Muscle layer of colon (tissue), 2 donors: ENCODE results near the gene LYRM9.
"Not testable (repeated sequence)": the region's sequence is repeated elsewhere in the genome, so short reads cannot be mapped to it uniquely, and the experiment has no call there.

Source experiments
- H3K27ac ChIP-seq: one replicate; pipeline ENCODE4 v1.7.0; 2013; ENCODE audit warnings: low read depth, mild to moderate bottlenecking, low read length, moderate library complexity
- H3K27me3 ChIP-seq, 2 donors: one replicate each; pipeline ENCODE4 v1.7.0; 2013; ENCODE audit warnings: low read length in 2 of 2, mild to moderate bottlenecking in 2 of 2; ENCODE audit not compliant: insufficient read depth in 2 of 2, control insufficient read depth in 1 of 2
- H3K36me3 ChIP-seq: one replicate; pipeline ENCODE4 v1.7.0; 2013; ENCODE audit warnings: mild to moderate bottlenecking, low read length; ENCODE audit not compliant: insufficient read depth
- H3K4me1 ChIP-seq: one replicate; pipeline ENCODE4 v1.7.0; 2013; ENCODE audit warnings: mild to moderate bottlenecking, low read length; ENCODE audit not compliant: insufficient read depth
- H3K4me3 ChIP-seq, 2 donors: one replicate each; pipeline ENCODE4 v1.7.0; 2013; ENCODE audit warnings: low read length in 2 of 2, low read depth in 1 of 2, mild to moderate bottlenecking in 1 of 2, moderate library complexity in 1 of 2
- H3K9ac ChIP-seq: one replicate; pipeline ENCODE4 v1.7.0; 2013; ENCODE audit warnings: low read length
- H3K9me3 ChIP-seq: one replicate; pipeline ENCODE4 v1.7.0; 2013; ENCODE audit warnings: mild to moderate bottlenecking, low read length
- donor health status: abdominal sarcoma.
- donor health status: Adenocarcinoma of cecum.

The LYRM9 gene

DNA sequence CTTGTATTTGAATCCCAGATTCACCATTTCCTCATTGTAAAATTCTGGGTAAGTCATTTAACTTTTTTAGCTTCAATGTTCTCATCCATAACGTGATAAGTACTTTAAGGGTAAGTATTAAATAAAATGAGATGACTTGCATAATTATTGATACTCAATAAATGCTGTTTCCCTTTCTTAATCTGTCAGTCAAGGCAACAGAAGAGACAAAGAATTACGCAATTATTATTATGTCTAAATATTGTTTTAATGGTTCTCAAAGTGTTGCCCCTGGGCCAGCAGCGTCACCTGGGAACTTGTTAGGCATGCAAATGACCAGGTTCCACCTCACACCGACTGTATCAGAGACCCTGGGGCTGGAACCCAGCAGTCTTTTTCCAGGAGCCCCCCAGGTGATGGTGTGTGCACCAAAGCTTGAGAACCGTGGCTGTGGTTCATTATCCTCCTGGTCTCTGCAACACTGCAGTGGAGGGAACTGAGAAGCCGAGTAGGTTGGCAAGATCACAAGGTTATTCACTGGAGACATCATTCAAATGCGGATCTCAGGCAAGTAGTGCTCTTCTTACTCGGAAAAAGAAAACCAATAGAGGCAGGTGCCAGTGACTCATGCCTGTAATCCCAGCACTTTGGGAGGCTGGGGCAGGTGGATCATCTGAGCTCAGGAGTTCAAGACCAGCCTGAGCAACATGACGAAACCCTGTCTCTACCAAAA, 43.5 kb downstream of the LYRM9 start:
- H3K27me3 ChIP-seq = no peaks in the 10 kb centered on the region
- no peaks in the 10 kb centered on the region for H3K36me3 ChIP-seq
- H3K4me3 ChIP-seq = no peak overlapping the region
- H3K9ac ChIP-seq = no peak overlapping the region
- no peaks in the 10 kb centered on the region for H3K9me3 ChIP-seq
- H3K27ac ChIP-seq = no peak overlapping the region
- H3K4me1 ChIP-seq = no peaks in the 10 kb centered on the region

DNA sequence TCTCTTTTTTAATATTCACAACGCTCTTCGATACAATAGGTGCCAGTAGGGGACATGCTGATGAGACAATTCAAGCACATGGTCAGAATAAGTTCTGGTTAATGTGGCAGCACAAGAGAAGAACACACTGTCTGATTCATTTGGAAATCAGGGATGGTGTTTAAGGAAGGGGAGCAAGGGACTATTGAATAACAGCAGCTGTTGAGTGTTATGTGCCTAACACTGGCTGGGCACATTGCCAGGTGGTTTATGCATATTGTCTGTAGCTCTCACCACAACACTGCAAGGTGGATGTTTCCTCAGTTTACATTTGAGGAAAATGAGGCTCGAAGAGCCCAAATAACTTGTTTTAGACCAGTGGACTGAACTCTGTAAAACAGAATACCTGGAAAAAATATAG, 44.2 kb downstream of the LYRM9 start:
- no peak overlapping the region for H3K9ac ChIP-seq
- H3K27me3 ChIP-seq = no peaks in the 10 kb centered on the region
- H3K36me3 ChIP-seq = no peaks in the 10 kb centered on the region
- no peak overlapping the region for H3K4me3 ChIP-seq
- no peaks in the 10 kb centered on the region for H3K4me1 ChIP-seq
- no peaks in the 10 kb centered on the region for H3K9me3 ChIP-seq
- H3K27ac ChIP-seq = no peak overlapping the region

DNA sequence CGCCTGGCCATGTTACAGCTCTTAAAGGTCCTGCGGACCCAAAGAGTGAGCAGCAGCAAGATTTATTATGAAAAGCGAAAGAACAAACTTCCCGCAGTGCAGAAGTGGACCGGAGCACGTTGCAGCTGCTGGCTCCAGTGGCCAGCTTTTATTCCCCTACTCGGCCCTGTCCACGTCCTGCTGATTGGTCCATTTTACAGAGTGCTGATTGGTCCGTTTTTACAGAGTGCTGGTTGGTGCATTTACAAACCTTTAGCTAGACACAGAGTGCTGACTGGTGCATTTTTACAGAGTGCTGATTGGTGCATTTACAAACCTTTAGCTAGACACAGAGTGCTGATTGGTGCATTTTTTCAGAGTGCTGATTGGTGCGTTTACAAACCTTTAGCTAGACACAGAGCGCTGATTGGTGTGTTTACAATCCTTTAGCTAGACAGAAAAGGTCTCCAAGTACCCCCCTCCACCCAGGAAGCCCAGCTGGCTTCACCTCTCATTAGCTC, 46.3 kb downstream of the LYRM9 start:
- not testable (repeated sequence) for H3K4me3 ChIP-seq, H3K36me3 ChIP-seq, H3K9ac ChIP-seq, H3K9me3 ChIP-seq, H3K27me3 ChIP-seq, H3K4me1 ChIP-seq, H3K27ac ChIP-seq

GRCh38 chr17:27846042-27846655, 47.0 kb downstream of the LYRM9 start:
- H3K4me3 ChIP-seq = no peak overlapping the region
- H3K27ac ChIP-seq = no peak overlapping the region

DNA sequence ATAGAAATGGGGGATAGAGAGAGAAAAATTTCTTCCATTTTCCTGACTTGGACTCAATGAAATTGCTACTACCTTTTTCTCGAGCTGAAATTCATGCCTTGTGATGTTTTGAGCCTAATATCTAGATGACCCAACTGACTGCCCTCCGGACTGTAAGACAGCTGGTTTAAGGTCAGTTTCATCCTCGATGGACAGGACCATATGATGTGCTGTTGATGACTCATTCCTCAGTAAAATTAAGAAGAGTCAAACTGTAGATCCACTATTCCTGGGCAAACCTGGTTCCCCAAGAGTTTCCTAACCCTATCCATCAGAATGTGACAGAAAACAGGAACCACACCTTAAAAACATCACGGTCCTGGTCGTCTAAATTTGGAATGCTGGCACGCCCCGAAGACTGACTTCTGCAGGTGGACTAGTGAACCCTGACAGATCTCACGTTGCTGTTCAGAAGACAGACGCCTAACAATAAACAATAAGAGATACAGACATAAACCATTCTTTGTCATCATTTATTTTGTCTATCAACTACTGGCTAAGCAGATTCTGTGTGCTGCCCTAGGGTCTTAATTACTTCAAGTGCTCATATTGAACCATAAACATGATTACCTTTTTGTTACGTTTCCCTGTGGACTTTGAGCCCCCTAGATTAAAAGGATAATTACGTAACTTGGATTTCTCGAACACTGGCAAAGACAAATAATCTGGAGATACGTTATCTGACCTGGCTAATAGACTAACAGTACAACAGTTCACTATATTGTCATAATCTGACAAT, 47.7 kb downstream of the LYRM9 start:
- no peaks in the 10 kb centered on the region for H3K9me3 ChIP-seq
- H3K9ac ChIP-seq = no peak overlapping the region
- H3K27ac ChIP-seq = no peak overlapping the region
- no peaks in the 10 kb centered on the region for H3K36me3 ChIP-seq
- H3K27me3 ChIP-seq = no peaks in the 10 kb centered on the region
- H3K4me1 ChIP-seq = no peaks in the 10 kb centered on the region
- H3K4me3 ChIP-seq = no peak overlapping the region

More at GRCh38 chr17:27846042-27846655, 47.0 kb downstream of the LYRM9 start:
- no peak overlapping the region for H3K9ac ChIP-seq
- no peaks in the 10 kb centered on the region for H3K9me3 ChIP-seq
- H3K36me3 ChIP-seq = no peaks in the 10 kb centered on the region
- no peaks in the 10 kb centered on the region for H3K27me3 ChIP-seq
- H3K4me1 ChIP-seq = no peaks in the 10 kb centered on the region

- no peaks in the 10 kb centered on the region for H3K9me3 ChIP-seq
- no peaks in the 10 kb centered on the region for H3K36me3 ChIP-seq
- H3K27ac ChIP-seq = no peak overlapping the region
- H3K4me3 ChIP-seq = no peak overlapping the region
- no peak overlapping the region for H3K9ac ChIP-seq
- no peaks in the 10 kb centered on the region for H3K4me1 ChIP-seq
- no peaks in the 10 kb centered on the region for H3K27me3 ChIP-seq
These were observed 52.5 kb downstream of the LYRM9 start for GRCh38 chr17:27840688-27841087.

DNA sequence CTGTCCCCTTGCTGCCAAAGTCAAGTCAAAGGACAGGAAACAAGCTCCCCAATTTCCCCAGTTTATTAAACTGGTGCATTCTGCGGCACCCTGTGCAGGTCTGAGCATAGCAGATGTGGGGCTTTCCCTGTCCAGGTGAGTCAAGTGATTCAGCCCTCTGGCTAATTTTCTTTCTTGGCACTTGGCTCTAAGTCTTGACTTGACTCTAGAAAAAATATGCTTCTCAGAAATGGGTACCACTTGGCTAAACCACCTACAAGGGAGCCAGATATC, 52.8 kb downstream of the LYRM9 start:
- not testable (repeated sequence) for H3K9me3 ChIP-seq, H3K27me3 ChIP-seq, H3K4me3 ChIP-seq, H3K36me3 ChIP-seq, H3K27ac ChIP-seq, H3K4me1 ChIP-seq, H3K9ac ChIP-seq

GRCh38 chr17:27839571-27840405, 53.4 kb downstream of the LYRM9 start:
- H3K36me3 ChIP-seq, H3K4me1 ChIP-seq, H3K9ac ChIP-seq, H3K27me3 ChIP-seq, H3K4me3 ChIP-seq, H3K27ac ChIP-seq, H3K9me3 ChIP-seq: not testable (repeated sequence)

DNA sequence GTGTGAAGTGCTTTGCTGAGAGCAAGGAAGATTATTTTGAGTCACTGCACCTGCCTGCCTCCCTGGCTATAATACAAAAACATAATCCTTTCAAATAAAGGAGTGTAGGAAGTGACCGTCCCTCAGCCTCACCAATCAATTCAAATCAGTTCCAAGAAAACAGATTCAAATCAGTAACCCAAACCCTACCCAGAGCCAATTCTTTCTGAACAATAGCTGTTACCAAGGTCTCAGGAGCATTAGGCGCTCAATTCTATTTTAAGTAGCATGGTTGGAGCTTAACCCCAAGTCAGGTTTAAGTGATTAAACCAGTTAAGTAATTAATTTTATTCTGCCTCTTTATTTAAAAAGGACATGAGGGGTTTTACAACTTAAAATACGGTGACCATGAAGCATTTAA, 54.6 kb downstream of the LYRM9 start:
- not testable (repeated sequence) for H3K27me3 ChIP-seq, H3K27ac ChIP-seq, H3K36me3 ChIP-seq, H3K4me1 ChIP-seq, H3K4me3 ChIP-seq, H3K9ac ChIP-seq, H3K9me3 ChIP-seq

GRCh38 chr17:27837769-27838168, 55.4 kb downstream of the LYRM9 start:
- H3K9ac ChIP-seq, H3K36me3 ChIP-seq, H3K4me3 ChIP-seq, H3K4me1 ChIP-seq, H3K27ac ChIP-seq, H3K27me3 ChIP-seq, H3K9me3 ChIP-seq: not testable (repeated sequence)

DNA sequence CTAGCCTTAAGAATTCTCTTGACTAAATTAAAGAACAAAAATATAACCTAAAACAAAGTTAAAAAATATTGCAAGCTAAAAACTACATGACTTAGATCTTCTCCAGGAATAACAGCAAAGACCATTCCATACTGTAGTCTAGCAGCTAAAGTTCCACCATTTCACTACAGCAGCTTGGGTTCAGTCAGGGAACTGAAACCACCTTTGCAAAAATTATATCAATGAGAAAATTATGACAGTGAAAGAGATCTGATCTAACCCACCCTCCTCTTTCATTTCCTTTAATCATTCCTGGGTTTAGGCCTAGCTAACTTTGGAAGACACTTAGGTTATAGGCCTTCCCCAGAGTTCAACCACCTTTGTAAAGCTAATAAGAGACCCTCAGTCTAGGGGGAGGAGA, 56.5 kb downstream of the LYRM9 start:
- H3K4me3 ChIP-seq = no peak overlapping the region
- no peaks in the 10 kb centered on the region for H3K36me3 ChIP-seq
- no peak overlapping the region for H3K9ac ChIP-seq
- H3K27me3 ChIP-seq = no peaks in the 10 kb centered on the region
- H3K4me1 ChIP-seq = no peaks in the 10 kb centered on the region
- no peaks in the 10 kb centered on the region for H3K9me3 ChIP-seq
- H3K27ac ChIP-seq = no peak overlapping the region
